SK-N-MC (cell line): ENCODE data around the gene TYR.

Experiments
- EZH2 ChIP-seq: fragments of 200-600 bp; sonication (generic); IDR thresholded peaks from one replicate; pipeline ENCODE4 v1.6.1; 2017; ENCODE audit warnings: antibody characterized with exemption
- POLR2AphosphoS5 ChIP-seq: IDR thresholded peaks from 2 replicates; pipeline ENCODE4 v1.6.1; 2012; ENCODE audit warnings: mild to moderate bottlenecking, low read depth, low read length, borderline replicate concordance

- no peak for TF ChIP-seq POLR2AphosphoS5
- no peak for TF ChIP-seq EZH2
Measured at GRCh38 chr11:89235083-89235482, 57.4 kb downstream of the TYR start.
